Measurements from ENCODE around the gene FAM131C. TPM values are rescaled to one million over a fixed set of nuclear protein-coding genes. Genes with fewer than 3 reads are reported as not detected.
"Not testable (repeated sequence)": the region's sequence is repeated elsewhere in the genome, so short reads cannot be mapped to it uniquely, and the experiment has no call there.

FAM131C gene
- total RNA-seq, 5 donors from 2014 or later (not counting 1 experiment from before 2014, with no cell fraction given), result 0.30 TPM; not detected in 4

- no peaks in the 10 kb centered on the region for H3K36me3 Mint-ChIP-seq
- H3K36me3 ChIP-seq (ENCODE audit: control insufficient read depth in 2 of 2, extremely low read depth in 1 of 2, insufficient read depth in 1 of 2, low read length in 1 of 2), result no peaks in the 10 kb centered on the region
- ATAC-seq (replicated peaks in 1 of 4) (no peak), DNase-seq (no peak)
- 37% methylated on average over 13 of the region's 13 CpGs for WGBS (ENCODE audit: insufficient coverage)
- H3K4me1 ChIP-seq (ENCODE audit: control insufficient read depth in 1 of 2, extremely low read depth in 1 of 2, insufficient read depth in 2 of 2, low read length in 2 of 2), result peaks cover 0 to 11% of the 10 kb centered on the region in 2 experiments
- no peaks in the 10 kb centered on the region for H3K9me3 Mint-ChIP-seq
- H3K27me3 Mint-ChIP-seq, result peaks cover 8 to 9% of the 10 kb centered on the region in 2 donors
- ChIA-PET POLR2A (no interaction called here), CTCF (no interaction called here)
- peak overlapping the region in 1 of 3 donors; percentile 11 for H3K4me3 Mint-ChIP-seq
- H3K4me3 ChIP-seq (ENCODE audit: control insufficient read depth in 1 of 2, extremely low read depth in 1 of 2, low read length in 1 of 2), result no peak overlapping the region
- no peaks in the 10 kb centered on the region for H3K9me3 ChIP-seq
- H3K27me3 ChIP-seq (replicated peaks in 1 of 2; ENCODE audit: control insufficient read depth in 2 of 2, extremely low read depth in 1 of 2, insufficient read depth in 2 of 2, low read length in 1 of 2), result peaks cover 0 to 34% of the 10 kb centered on the region in 2 experiments
- peaks cover 14 to 20% (median 18%) of the 10 kb centered on the region in 3 donors for H3K4me1 Mint-ChIP-seq
- peak overlapping the region in 1 of 2 donors; percentile 53 for H3K27ac Mint-ChIP-seq
- no peak overlapping the region for H3K27ac ChIP-seq (ENCODE audit: low read length)
These were observed 8.7 kb downstream of the FAM131C start for GRCh38 chr1:16064536-16065268.

- Mint-ChIP-seq H3K4me3 (no peak overlapping the region), H3K27me3 (peaks cover 8 to 9% of the 10 kb centered on the region in 2 donors), H3K4me1 (peaks cover 14 to 18% (median 18%) of the 10 kb centered on the region in 3 donors), H3K36me3 (no peaks in the 10 kb centered on the region), H3K27ac (no peak overlapping the region), H3K9me3 (no peaks in the 10 kb centered on the region)
- ATAC-seq (replicated peaks in 1 of 4), result no peak
- Histone ChIP-seq H3K27me3 (replicated peaks in 1 of 2; ENCODE audit: control insufficient read depth in 2 of 2, extremely low read depth in 1 of 2, insufficient read depth in 2 of 2, low read length in 1 of 2) (peaks cover 0 to 34% of the 10 kb centered on the region in 2 experiments), H3K4me1 (ENCODE audit: control insufficient read depth in 1 of 2, extremely low read depth in 1 of 2, insufficient read depth in 2 of 2, low read length in 2 of 2) (peaks cover 0 to 6% of the 10 kb centered on the region in 2 experiments), H3K27ac (ENCODE audit: low read length) (no peak overlapping the region), H3K36me3 (ENCODE audit: control insufficient read depth in 2 of 2, extremely low read depth in 1 of 2, insufficient read depth in 1 of 2, low read length in 1 of 2) (no peaks in the 10 kb centered on the region), H3K9me3 (no peaks in the 10 kb centered on the region), H3K4me3 (ENCODE audit: control insufficient read depth in 1 of 2, extremely low read depth in 1 of 2, low read length in 1 of 2) (no peak overlapping the region)
- no peak for DNase-seq
- 48% methylated on average over 7 of the region's 9 CpGs for WGBS (ENCODE audit: insufficient coverage)
- POLR2A ChIA-PET, result no interaction called here
- CTCF ChIA-PET, result no interaction called here
These were observed 9.5 kb downstream of the FAM131C start for GRCh38 chr1:16063921-16064320.

GRCh38 chr1:16063226-16063829, 10.1 kb downstream of the FAM131C start:
- no peaks in the 10 kb centered on the region for H3K9me3 ChIP-seq
- no peak overlapping the region for H3K27ac Mint-ChIP-seq
- no peaks in the 10 kb centered on the region for H3K36me3 Mint-ChIP-seq
- H3K4me1 ChIP-seq (ENCODE audit: control insufficient read depth in 1 of 2, extremely low read depth in 1 of 2, insufficient read depth in 2 of 2, low read length in 2 of 2), result peaks cover 0 to 6% of the 10 kb centered on the region in 2 experiments
- 89% methylated on average over 11 of the region's 15 CpGs for WGBS (ENCODE audit: insufficient coverage)
- peaks cover 8 to 9% of the 10 kb centered on the region in 2 donors for H3K27me3 Mint-ChIP-seq
- H3K4me3 Mint-ChIP-seq, result no peak overlapping the region
- H3K36me3 ChIP-seq (ENCODE audit: control insufficient read depth in 2 of 2, extremely low read depth in 1 of 2, insufficient read depth in 1 of 2, low read length in 1 of 2), result no peaks in the 10 kb centered on the region
- no peak for DNase-seq
- ChIA-PET CTCF (no interaction called here), POLR2A (no interaction called here)
- no peak overlapping the region for H3K4me3 ChIP-seq (ENCODE audit: control insufficient read depth in 1 of 2, extremely low read depth in 1 of 2, low read length in 1 of 2)
- H3K27ac ChIP-seq (ENCODE audit: low read length), result no peak overlapping the region
- H3K4me1 Mint-ChIP-seq, result peaks cover 14 to 18% (median 18%) of the 10 kb centered on the region in 3 donors
- no peaks in the 10 kb centered on the region for H3K9me3 Mint-ChIP-seq
- ATAC-seq (replicated peaks in 1 of 4), result no peak
- peaks cover 0 to 30% of the 10 kb centered on the region in 2 experiments for H3K27me3 ChIP-seq (replicated peaks in 1 of 2; ENCODE audit: control insufficient read depth in 2 of 2, extremely low read depth in 1 of 2, insufficient read depth in 2 of 2, low read length in 1 of 2)

GRCh38 chr1:16062687-16063075, 10.8 kb downstream of the FAM131C start:
- H3K27ac Mint-ChIP-seq; H3K9me3 ChIP-seq; H3K27me3 Mint-ChIP-seq; H3K36me3 Mint-ChIP-seq; CTCF ChIA-PET; POLR2A ChIA-PET; H3K9me3 Mint-ChIP-seq; ATAC-seq (replicated peaks in 1 of 4); H3K36me3 ChIP-seq (ENCODE audit: control insufficient read depth in 2 of 2, extremely low read depth in 1 of 2, insufficient read depth in 1 of 2, low read length in 1 of 2); H3K4me1 ChIP-seq (ENCODE audit: control insufficient read depth in 1 of 2, extremely low read depth in 1 of 2, insufficient read depth in 2 of 2, low read length in 2 of 2); H3K27ac ChIP-seq (ENCODE audit: low read length); H3K4me3 ChIP-seq (ENCODE audit: control insufficient read depth in 1 of 2, extremely low read depth in 1 of 2, low read length in 1 of 2); DNase-seq; H3K4me3 Mint-ChIP-seq: not testable (repeated sequence)
- 92% methylated on average over 1 of the region's 9 CpGs for WGBS (ENCODE audit: insufficient coverage)
- H3K27me3 ChIP-seq (replicated peaks in 1 of 2; ENCODE audit: control insufficient read depth in 2 of 2, extremely low read depth in 1 of 2, insufficient read depth in 2 of 2, low read length in 1 of 2), result peaks cover 0 to 26% of the 10 kb centered on the region in 2 experiments
- peaks cover 14 to 18% (median 18%) of the 10 kb centered on the region in 3 donors for H3K4me1 Mint-ChIP-seq

GRCh38 chr1:16061989-16062686, 11.3 kb downstream of the FAM131C start:
- H3K27ac Mint-ChIP-seq; POLR2A ChIA-PET; H3K4me3 ChIP-seq (ENCODE audit: control insufficient read depth in 1 of 2, extremely low read depth in 1 of 2, low read length in 1 of 2); DNase-seq; H3K27me3 Mint-ChIP-seq; H3K9me3 Mint-ChIP-seq; H3K4me1 ChIP-seq (ENCODE audit: control insufficient read depth in 1 of 2, extremely low read depth in 1 of 2, insufficient read depth in 2 of 2, low read length in 2 of 2); H3K9me3 ChIP-seq; CTCF ChIA-PET; ATAC-seq (replicated peaks in 1 of 4); H3K36me3 Mint-ChIP-seq; H3K27ac ChIP-seq (ENCODE audit: low read length); H3K36me3 ChIP-seq (ENCODE audit: control insufficient read depth in 2 of 2, extremely low read depth in 1 of 2, insufficient read depth in 1 of 2, low read length in 1 of 2); H3K4me3 Mint-ChIP-seq: not testable (repeated sequence)
- H3K27me3 ChIP-seq (replicated peaks in 1 of 2; ENCODE audit: control insufficient read depth in 2 of 2, extremely low read depth in 1 of 2, insufficient read depth in 2 of 2, low read length in 1 of 2), result peaks cover 0 to 31% of the 10 kb centered on the region in 2 experiments
- peaks cover 14 to 18% (median 18%) of the 10 kb centered on the region in 3 donors for H3K4me1 Mint-ChIP-seq
- 60% methylated on average over 2 of the region's 18 CpGs for WGBS (ENCODE audit: insufficient coverage)

- Mint-ChIP-seq H3K9me3 (no peaks in the 10 kb centered on the region), H3K27me3 (peaks cover 9 to 10% of the 10 kb centered on the region in 2 donors), H3K27ac (no peak overlapping the region), H3K36me3 (no peaks in the 10 kb centered on the region), H3K4me1 (peaks cover 14 to 18% (median 18%) of the 10 kb centered on the region in 3 donors), H3K4me3 (no peak overlapping the region)
- Histone ChIP-seq H3K4me3 (ENCODE audit: control insufficient read depth in 1 of 2, extremely low read depth in 1 of 2, low read length in 1 of 2) (no peak overlapping the region), H3K4me1 (ENCODE audit: control insufficient read depth in 1 of 2, extremely low read depth in 1 of 2, insufficient read depth in 2 of 2, low read length in 2 of 2) (peaks cover 0 to 8% of the 10 kb centered on the region in 2 experiments), H3K9me3 (no peaks in the 10 kb centered on the region), H3K27me3 (replicated peaks in 1 of 2; ENCODE audit: control insufficient read depth in 2 of 2, extremely low read depth in 1 of 2, insufficient read depth in 2 of 2, low read length in 1 of 2) (peaks cover 0 to 29% of the 10 kb centered on the region in 2 experiments), H3K27ac (ENCODE audit: low read length) (no peak overlapping the region), H3K36me3 (ENCODE audit: control insufficient read depth in 2 of 2, extremely low read depth in 1 of 2, insufficient read depth in 1 of 2, low read length in 1 of 2) (no peaks in the 10 kb centered on the region)
- ChIA-PET CTCF (interaction anchor here in 1 of 2 donors (0.6 kb wide), 1 partner anchor 126 kb away, joined by 5 read pairs; no protein-coding TSS in a partner anchor), POLR2A (interaction anchor here in 1 of 2 donors (0.5 kb wide), 1 partner anchor 123 kb away, joined by 7 read pairs; no protein-coding TSS in a partner anchor)
- ATAC-seq (replicated peaks in 1 of 4), result no peak
- DNase-seq, result no peak
- 84% methylated on average over 3 of the region's 3 CpGs for WGBS (ENCODE audit: insufficient coverage)
These were observed 12.2 kb downstream of the FAM131C start for GRCh38 chr1:16061266-16061665.

Data from T-cell (primary cell).